ENCODE results near the gene PCDHB6. TPM values are rescaled to one million over a fixed set of nuclear protein-coding genes. Genes with fewer than 3 reads are reported as not detected.
"Not testable (repeated sequence)": the region's sequence is repeated elsewhere in the genome, so short reads cannot be mapped to it uniquely, and the experiment has no call there.

The PCDHB6 gene
- 0.25 TPM for polyA plus RNA-seq (2013, experiment 1 of 2)
- 0.30 TPM for polyA plus RNA-seq (2013, experiment 2 of 2)

DNA sequence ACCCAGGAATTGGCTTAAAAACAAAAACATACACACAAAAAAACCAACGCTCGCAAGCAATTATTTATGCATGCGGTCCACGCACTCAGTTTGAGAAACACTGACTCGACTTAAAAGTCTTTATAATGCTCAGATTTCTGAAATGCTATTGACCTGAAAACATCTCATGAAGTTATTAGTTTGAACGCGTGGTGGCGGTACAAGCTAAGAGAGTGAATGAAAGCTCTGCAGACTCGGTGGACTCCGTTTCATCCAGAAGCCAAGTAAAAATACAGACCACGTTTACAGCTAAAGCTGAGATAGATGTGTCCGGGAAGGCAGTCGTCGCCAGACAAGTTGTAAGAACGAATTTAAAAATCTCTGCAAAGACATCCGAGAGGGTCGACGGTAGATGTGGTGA lies at the start of gene PCDHB6:
Gene PCDHB6, plus strand, starts transcription at position 246 of the 400 bp plus-strand sequence. CDS start 201 bp downstream, outside the sequence.
- no peaks in the 10 kb centered on the region for H3K27me3 ChIP-seq (ENCODE audit: control insufficient read depth in 3 of 3, insufficient read depth in 3 of 3, low read depth in 1 of 3, low read length in 3 of 3)
- H3K79me1 ChIP-seq (ENCODE audit: low read depth, low read length): no peaks in the 10 kb centered on the region
- no peak within 1 kb of the TSS for H3K14ac ChIP-seq (ENCODE audit: low read length)
- no peak within 1 kb of the TSS for H3K4ac ChIP-seq (ENCODE audit: low read length)
- H2BK15ac ChIP-seq (ENCODE audit: low read length): no peak within 1 kb of the TSS
- no peak within 1 kb of the TSS for H3K18ac ChIP-seq (ENCODE audit: low read length)
- H3K4me3 ChIP-seq (ENCODE audit: low read length in 2 of 2): no peak within 1 kb of the TSS
- no peak within 1 kb of the TSS for H3K23ac ChIP-seq (ENCODE audit: low read depth, low read length, poor library complexity)
- H3K4me1 ChIP-seq (ENCODE audit: control insufficient read depth in 2 of 2, insufficient read depth in 1 of 2, low read depth in 1 of 2, low read length in 2 of 2): no peaks in the 10 kb centered on the region
- H4K8ac ChIP-seq (ENCODE audit: low read depth, low read length): no peak within 1 kb of the TSS
- H3K4me2 ChIP-seq (ENCODE audit: insufficient read depth, low read length, poor library complexity, severe bottlenecking): no peak within 1 kb of the TSS
- no peak for DNase-seq (ENCODE audit: low spot score)
- H4K91ac ChIP-seq (ENCODE audit: low read depth, low read length, poor library complexity): no peak within 1 kb of the TSS
- WGBS, 2 donors (ENCODE audit: extremely low coverage in 2 of 2, insufficient read length in 2 of 2, insufficient replicate concordance in 1 of 2): no CpG with 5 or more reads among the region's 18 CpGs
- no peak within 1 kb of the TSS for H2BK12ac ChIP-seq (ENCODE audit: low read length)
- H2BK5ac ChIP-seq (ENCODE audit: low read length): no peak within 1 kb of the TSS
- H2BK120ac ChIP-seq (ENCODE audit: low read depth, low read length): no peak within 1 kb of the TSS
- H3K36me3 ChIP-seq (replicated peaks in 1 of 2; ENCODE audit: control insufficient read depth in 2 of 2, insufficient read depth in 2 of 2, low read length in 2 of 2): no peaks in the 10 kb centered on the region
- peaks cover 8 to 9% of the 10 kb centered on the region in 2 donors for H3K9me3 ChIP-seq (replicated peaks in 1 of 2; ENCODE audit: control insufficient read depth in 2 of 2, insufficient read depth in 1 of 2, low read depth in 1 of 2, low read length in 2 of 2)
- H2AFZ ChIP-seq (ENCODE audit: low read length): no peak within 1 kb of the TSS
- H2AK5ac ChIP-seq (ENCODE audit: low read depth, low read length): no peak within 1 kb of the TSS
- H3K27ac ChIP-seq (replicated peaks; ENCODE audit: low read length): no peak within 1 kb of the TSS
- no peak within 1 kb of the TSS for H3K9ac ChIP-seq (ENCODE audit: low read depth, low read length, poor library complexity)

DNA sequence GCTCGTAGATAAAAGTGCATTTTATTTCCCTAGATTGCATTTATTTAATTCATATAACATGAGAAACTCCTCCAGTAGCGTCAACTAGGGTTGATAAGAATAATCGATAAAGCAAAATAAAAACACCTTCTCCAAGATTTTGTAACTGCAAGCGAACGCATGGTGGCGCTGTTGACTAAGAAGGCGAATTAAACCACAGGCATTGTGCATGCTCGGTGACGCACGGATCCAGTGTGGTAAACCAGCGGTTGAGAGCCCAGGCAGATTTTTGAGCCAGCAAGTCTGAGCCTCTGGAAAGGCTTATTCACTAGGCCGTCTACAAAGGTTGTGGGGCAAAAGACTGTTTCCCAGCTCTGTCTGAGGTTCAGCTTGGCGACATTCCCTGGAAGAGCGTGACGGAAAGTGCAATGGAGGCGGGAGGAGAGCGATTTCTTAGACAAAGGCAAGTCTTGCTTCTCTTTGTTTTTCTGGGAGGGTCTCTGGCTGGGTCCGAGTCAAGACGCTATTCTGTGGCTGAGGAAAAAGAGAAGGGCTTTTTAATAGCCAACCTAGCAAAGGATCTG lies 49.5 kb upstream of the PCDHB6 start, which contains the start of gene PCDHB3:
Gene PCDHB3, plus strand, starts transcription at position 231 of the 563 bp plus-strand sequence. Its CDS starts 177 bp downstream, at position 408.
- no peak for DNase-seq (ENCODE audit: low spot score)
- Histone ChIP-seq H3K14ac (ENCODE audit: low read length) (no peak within 1 kb of the TSS), H2BK120ac (ENCODE audit: low read depth, low read length) (no peak within 1 kb of the TSS), H3K4me3 (ENCODE audit: low read length in 2 of 2) (no peak within 1 kb of the TSS), H3K36me3 (replicated peaks in 1 of 2; ENCODE audit: control insufficient read depth in 2 of 2, insufficient read depth in 2 of 2, low read length in 2 of 2) (peaks cover 20 to 55% of the 10 kb centered on the region in 2 donors), H3K9ac (ENCODE audit: low read depth, low read length, poor library complexity) (no peak within 1 kb of the TSS), H2BK12ac (ENCODE audit: low read length) (no peak within 1 kb of the TSS), H3K18ac (ENCODE audit: low read length) (no peak within 1 kb of the TSS), H3K9me3 (replicated peaks in 1 of 2; ENCODE audit: control insufficient read depth in 2 of 2, insufficient read depth in 1 of 2, low read depth in 1 of 2, low read length in 2 of 2) (peaks cover 30 to 70% of the 10 kb centered on the region in 2 donors), H2AFZ (ENCODE audit: low read length) (no peak within 1 kb of the TSS), H2BK5ac (ENCODE audit: low read length) (no peak within 1 kb of the TSS), H4K8ac (ENCODE audit: low read depth, low read length) (no peak within 1 kb of the TSS), H3K79me1 (ENCODE audit: low read depth, low read length) (peaks cover 1% of the 10 kb centered on the region), H3K27me3 (ENCODE audit: control insufficient read depth in 3 of 3, insufficient read depth in 3 of 3, low read depth in 1 of 3, low read length in 3 of 3) (no peaks in the 10 kb centered on the region), H3K27ac (replicated peaks; ENCODE audit: low read length) (no peak within 1 kb of the TSS), H3K4ac (ENCODE audit: low read length) (no peak within 1 kb of the TSS), H2BK15ac (ENCODE audit: low read length) (no peak within 1 kb of the TSS), H4K91ac (ENCODE audit: low read depth, low read length, poor library complexity) (no peak within 1 kb of the TSS), H3K23ac (ENCODE audit: low read depth, low read length, poor library complexity) (no peak within 1 kb of the TSS), H3K4me1 (ENCODE audit: control insufficient read depth in 2 of 2, insufficient read depth in 1 of 2, low read depth in 1 of 2, low read length in 2 of 2) (no peaks in the 10 kb centered on the region), H2AK5ac (ENCODE audit: low read depth, low read length) (no peak within 1 kb of the TSS), H3K4me2 (ENCODE audit: insufficient read depth, low read length, poor library complexity, severe bottlenecking) (no peak within 1 kb of the TSS)
- no CpG with 5 or more reads among the region's 19 CpGs for WGBS, 2 donors (ENCODE audit: extremely low coverage in 2 of 2, insufficient read length in 2 of 2, insufficient replicate concordance in 1 of 2)

DNA sequence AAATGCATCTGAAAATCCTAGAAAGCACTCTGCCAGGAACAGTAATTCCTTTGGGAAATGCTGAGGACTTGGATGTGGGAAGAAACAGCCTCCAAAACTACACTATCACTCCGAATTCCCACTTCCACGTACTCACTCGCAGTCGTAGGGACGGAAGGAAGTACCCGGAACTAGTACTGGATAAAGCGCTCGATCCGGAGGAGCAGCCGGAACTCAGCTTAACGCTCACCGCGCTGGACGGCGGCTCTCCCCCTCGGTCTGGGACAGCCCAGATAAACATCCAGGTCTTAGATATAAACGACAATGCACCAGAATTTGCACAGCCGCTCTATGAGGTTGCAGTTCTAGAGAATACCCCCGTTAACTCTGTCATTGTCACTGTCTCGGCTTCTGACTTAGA lies 48.8 kb upstream of the PCDHB6 start:
- H3K4me3 ChIP-seq (ENCODE audit: low read length in 2 of 2): no peak overlapping the region
- H2BK5ac ChIP-seq (ENCODE audit: low read length): no peak overlapping the region
- H3K4ac ChIP-seq (ENCODE audit: low read length): no peak overlapping the region
- no peak overlapping the region for H3K27ac ChIP-seq (replicated peaks; ENCODE audit: low read length)
- H3K9ac ChIP-seq (ENCODE audit: low read depth, low read length, poor library complexity): no peak overlapping the region
- no peak overlapping the region for H2AK5ac ChIP-seq (ENCODE audit: low read depth, low read length)
- H3K4me2 ChIP-seq (ENCODE audit: insufficient read depth, low read length, poor library complexity, severe bottlenecking): no peak overlapping the region
- no peak overlapping the region for H3K18ac ChIP-seq (ENCODE audit: low read length)
- no peak overlapping the region for H3K14ac ChIP-seq (ENCODE audit: low read length)
- no peak for DNase-seq (ENCODE audit: low spot score)
- no peak overlapping the region for H3K23ac ChIP-seq (ENCODE audit: low read depth, low read length, poor library complexity)
- no peak overlapping the region for H4K91ac ChIP-seq (ENCODE audit: low read depth, low read length, poor library complexity)
- no peak overlapping the region for H2BK12ac ChIP-seq (ENCODE audit: low read length)
- no peaks in the 10 kb centered on the region for H3K27me3 ChIP-seq (ENCODE audit: control insufficient read depth in 3 of 3, insufficient read depth in 3 of 3, low read depth in 1 of 3, low read length in 3 of 3)
- H2BK15ac ChIP-seq (ENCODE audit: low read length): no peak overlapping the region
- no peak overlapping the region for H4K8ac ChIP-seq (ENCODE audit: low read depth, low read length)
- H3K4me1 ChIP-seq (ENCODE audit: control insufficient read depth in 2 of 2, insufficient read depth in 1 of 2, low read depth in 1 of 2, low read length in 2 of 2): no peaks in the 10 kb centered on the region
- H2AFZ ChIP-seq (ENCODE audit: low read length): no peak overlapping the region
- WGBS, 2 donors (ENCODE audit: extremely low coverage in 2 of 2, insufficient read length in 2 of 2, insufficient replicate concordance in 1 of 2): no CpG with 5 or more reads among the region's 20 CpGs
- peaks cover 17 to 54% of the 10 kb centered on the region in 2 donors for H3K36me3 ChIP-seq (replicated peaks in 1 of 2; ENCODE audit: control insufficient read depth in 2 of 2, insufficient read depth in 2 of 2, low read length in 2 of 2)
- H3K79me1 ChIP-seq (ENCODE audit: low read depth, low read length): peaks cover 1% of the 10 kb centered on the region
- H3K9me3 ChIP-seq (replicated peaks in 1 of 2; ENCODE audit: control insufficient read depth in 2 of 2, insufficient read depth in 1 of 2, low read depth in 1 of 2, low read length in 2 of 2): peaks cover 25 to 69% of the 10 kb centered on the region in 2 donors
- H2BK120ac ChIP-seq (ENCODE audit: low read depth, low read length): no peak overlapping the region

DNA sequence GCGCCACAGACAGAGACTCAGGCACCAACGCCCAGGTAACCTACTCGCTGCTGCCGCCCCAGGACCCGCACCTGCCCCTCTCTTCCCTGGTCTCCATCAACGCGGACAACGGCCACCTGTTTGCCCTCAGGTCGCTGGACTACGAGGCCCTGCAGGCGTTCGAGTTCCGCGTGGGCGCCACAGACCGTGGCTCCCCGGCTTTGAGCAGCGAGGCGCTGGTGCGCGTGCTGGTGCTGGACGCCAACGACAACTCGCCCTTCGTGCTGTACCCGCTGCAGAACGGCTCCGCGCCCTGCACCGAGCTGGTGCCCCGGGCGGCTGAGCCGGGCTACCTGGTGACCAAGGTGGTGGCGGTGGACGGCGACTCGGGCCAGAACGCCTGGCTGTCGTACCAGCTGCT lies 47.8 kb upstream of the PCDHB6 start:
- Histone ChIP-seq H3K36me3 (replicated peaks in 1 of 2; ENCODE audit: control insufficient read depth in 2 of 2, insufficient read depth in 2 of 2, low read length in 2 of 2) (peaks cover 17 to 52% of the 10 kb centered on the region in 2 donors), H3K9me3 (replicated peaks in 1 of 2; ENCODE audit: control insufficient read depth in 2 of 2, insufficient read depth in 1 of 2, low read depth in 1 of 2, low read length in 2 of 2) (peaks cover 25 to 66% of the 10 kb centered on the region in 2 donors)
- H2AK5ac ChIP-seq (ENCODE audit: low read depth, low read length); H4K8ac ChIP-seq (ENCODE audit: low read depth, low read length); H3K18ac ChIP-seq (ENCODE audit: low read length); DNase-seq (ENCODE audit: low spot score); H2BK120ac ChIP-seq (ENCODE audit: low read depth, low read length); H3K23ac ChIP-seq (ENCODE audit: low read depth, low read length, poor library complexity); H3K9ac ChIP-seq (ENCODE audit: low read depth, low read length, poor library complexity); H3K79me1 ChIP-seq (ENCODE audit: low read depth, low read length); H4K91ac ChIP-seq (ENCODE audit: low read depth, low read length, poor library complexity); H2BK15ac ChIP-seq (ENCODE audit: low read length); H3K27ac ChIP-seq (replicated peaks; ENCODE audit: low read length); H3K4me3 ChIP-seq (ENCODE audit: low read length in 2 of 2); H2BK12ac ChIP-seq (ENCODE audit: low read length); H3K14ac ChIP-seq (ENCODE audit: low read length); H3K4ac ChIP-seq (ENCODE audit: low read length); H3K4me2 ChIP-seq (ENCODE audit: insufficient read depth, low read length, poor library complexity, severe bottlenecking); H3K4me1 ChIP-seq (ENCODE audit: control insufficient read depth in 2 of 2, insufficient read depth in 1 of 2, low read depth in 1 of 2, low read length in 2 of 2); H2BK5ac ChIP-seq (ENCODE audit: low read length); H3K27me3 ChIP-seq (ENCODE audit: control insufficient read depth in 3 of 3, insufficient read depth in 3 of 3, low read depth in 1 of 3, low read length in 3 of 3); H2AFZ ChIP-seq (ENCODE audit: low read length): not testable (repeated sequence)
- WGBS, 2 donors (ENCODE audit: extremely low coverage in 2 of 2, insufficient read length in 2 of 2, insufficient replicate concordance in 1 of 2): no CpG with 5 or more reads among the region's 39 CpGs

All from neuronal stem cell (in vitro differentiated cells).